DND-41 (cell line): ENCODE results near the gene SLC38A10.

Experiments used
- CTCF ChIP-seq: IDR thresholded peaks from 2 replicates; pipeline ENCODE4 v1.5.1; 2012; ENCODE audit warnings: borderline replicate concordance, low read length, moderate library complexity, mild to moderate bottlenecking; ENCODE audit not compliant: poor library complexity, severe bottlenecking; ENCODE audit errors: extremely low read depth
- EZH2 ChIP-seq: IDR thresholded peaks from 3 replicates; pipeline ENCODE4 v1.6.1; 2012; ENCODE audit warnings: borderline replicate concordance, low read depth, mild to moderate bottlenecking, moderate library complexity, low read length, inconsistent platforms; ENCODE audit not compliant: severe bottlenecking

- TF ChIP-seq CTCF: no peak
- no peak for TF ChIP-seq EZH2
These were observed 16.3 kb downstream of the SLC38A10 start for GRCh38 chr17:81278831-81279230.
